GM21576 (cell line): ENCODE data around the gene SLC4A4.

Experiments used
- ATAC-seq: cut with Tn5 transposase; IDR thresholded peaks from one replicate; pipeline ENCODE4 v1.9.1; 2021; ENCODE audit warnings: mild to moderate bottlenecking, moderate library complexity; ENCODE audit not compliant: unreplicated experiment

Gene SLC4A4

DNA sequence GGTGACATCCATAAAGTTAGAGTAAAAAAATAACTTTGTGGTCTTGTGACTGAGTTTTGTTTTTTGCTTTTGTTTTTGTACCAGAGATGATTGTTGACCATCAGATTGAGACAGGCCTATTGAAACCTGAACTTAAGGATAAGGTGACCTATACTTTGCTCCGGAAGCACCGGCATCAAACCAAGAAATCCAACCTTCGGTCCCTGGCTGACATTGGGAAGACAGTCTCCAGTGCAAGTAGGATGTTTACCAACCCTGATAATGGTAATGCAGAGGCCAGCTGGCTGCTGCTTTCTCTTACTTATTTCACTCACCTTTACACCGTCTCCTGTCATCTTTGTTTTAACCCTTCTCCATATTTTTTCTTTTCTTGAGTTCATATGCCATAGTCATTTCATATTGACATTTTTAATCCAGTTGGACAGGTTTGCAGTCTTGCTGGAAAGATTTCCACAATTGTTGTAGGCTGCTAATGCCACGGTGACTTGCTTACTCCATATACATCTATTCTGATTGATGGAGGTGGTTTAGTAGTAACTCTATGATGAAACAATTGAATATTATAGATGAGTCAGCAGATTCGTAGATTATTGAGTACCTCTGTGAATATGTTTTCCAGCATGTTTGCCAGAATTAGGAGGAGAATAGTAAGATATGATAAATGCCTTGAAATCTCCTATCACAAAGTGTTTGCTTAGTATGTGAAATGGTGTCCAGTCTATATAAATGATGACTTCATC is 18.3 kb downstream of the SLC4A4 start:
- no peak for ATAC-seq

DNA sequence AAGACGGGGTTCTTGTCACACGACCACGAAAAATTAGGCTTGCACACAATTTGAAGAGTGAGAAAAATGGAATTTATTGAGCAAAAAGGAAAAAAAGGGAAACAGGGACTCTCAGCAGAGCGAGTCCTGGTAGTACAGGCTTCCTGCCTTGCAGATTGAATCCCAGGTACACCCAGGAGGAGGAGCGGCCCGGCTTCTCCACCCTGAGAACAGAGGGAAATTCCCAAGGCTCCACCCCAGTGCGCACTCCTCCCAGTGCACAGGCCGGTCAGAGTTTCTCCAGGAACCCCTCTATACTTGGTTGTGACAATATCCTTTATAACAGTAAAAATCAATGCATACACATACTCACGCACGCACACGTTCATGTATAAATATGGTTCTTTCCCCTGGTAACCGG is 22.0 kb downstream of the SLC4A4 start:
- no peak for ATAC-seq

DNA sequence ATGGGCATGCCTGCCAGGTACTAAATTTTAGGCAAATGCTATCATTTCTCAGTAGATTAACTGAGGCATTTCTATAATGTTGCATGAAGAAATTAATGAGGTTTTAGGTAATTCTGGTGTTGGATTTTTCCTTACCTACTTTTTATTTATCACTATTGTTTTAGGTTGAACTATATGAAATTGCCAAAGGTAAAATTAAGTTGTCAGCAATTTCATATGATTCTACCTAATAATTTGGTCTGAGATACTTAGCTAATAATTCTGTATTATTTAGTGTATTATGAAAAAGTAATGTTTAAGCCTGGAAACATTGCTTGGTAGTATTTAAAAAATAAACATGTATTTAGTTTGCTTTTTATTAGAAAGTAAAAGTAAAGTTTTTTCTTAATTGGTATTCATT is 22.7 kb downstream of the SLC4A4 start:
- ATAC-seq, result no peak

DNA sequence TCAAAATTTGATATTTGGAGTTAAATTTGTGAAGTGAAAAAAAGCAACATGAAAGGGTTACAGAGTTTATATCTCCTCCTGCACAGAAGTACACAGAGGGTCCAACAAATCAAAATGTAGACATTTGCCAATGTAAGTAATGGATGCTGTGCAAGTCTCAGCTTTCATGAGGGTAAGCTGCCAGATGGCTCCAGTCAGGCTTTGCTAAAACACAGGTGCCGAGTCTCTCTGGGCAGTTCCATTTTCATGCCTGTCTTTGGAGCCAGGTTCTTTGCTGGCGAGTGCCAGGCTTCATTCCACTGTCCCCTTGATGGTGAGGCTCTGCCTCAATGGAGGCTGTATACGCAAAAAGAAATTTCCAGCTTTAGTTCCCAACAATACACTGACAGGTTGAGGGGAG is 27.9 kb downstream of the SLC4A4 start:
- no peak for ATAC-seq

DNA sequence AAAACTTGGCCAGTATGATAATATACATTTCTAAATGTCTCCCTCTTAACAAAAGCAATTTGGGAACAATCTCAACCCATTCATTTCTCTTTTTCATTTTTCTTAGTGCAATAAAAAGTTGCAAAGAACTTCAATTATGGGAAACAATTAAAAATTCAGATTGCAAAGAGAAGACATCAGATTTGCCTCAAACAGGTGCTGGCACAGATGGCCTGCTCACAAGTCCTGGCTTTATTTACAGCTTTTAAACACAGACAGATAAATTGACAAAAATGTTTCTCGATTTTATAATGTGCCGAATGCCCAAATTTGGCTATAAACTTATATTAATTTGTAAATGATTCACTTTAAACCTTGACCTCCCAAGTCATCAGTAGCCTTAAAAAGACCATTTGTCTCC is 28.7 kb downstream of the SLC4A4 start:
- ATAC-seq, result no peak

DNA sequence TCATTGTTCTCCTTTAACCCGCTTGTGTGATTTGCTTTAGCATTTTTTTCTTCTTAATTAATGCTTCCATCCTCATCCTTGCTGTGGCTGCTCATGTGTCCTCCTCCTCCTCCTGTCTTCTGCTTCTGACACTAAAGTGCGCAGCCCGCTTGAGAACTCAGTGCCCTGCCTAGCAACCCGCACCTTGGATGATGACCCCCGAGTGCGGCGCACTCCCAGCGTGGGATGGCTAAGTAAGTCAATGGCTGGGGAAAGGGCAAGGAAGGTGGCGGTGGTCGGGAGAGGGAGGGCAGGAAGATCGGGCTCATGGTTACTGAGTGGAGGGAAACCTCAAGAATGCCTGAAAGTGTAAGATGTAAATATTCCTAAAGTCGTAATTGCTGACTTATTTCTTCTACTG is 30.1 kb downstream of the SLC4A4 start:
- ATAC-seq, result no peak

GRCh38 chr4:71369536-71369935 is 30.7 kb downstream of the SLC4A4 start:
- no peak for ATAC-seq

DNA sequence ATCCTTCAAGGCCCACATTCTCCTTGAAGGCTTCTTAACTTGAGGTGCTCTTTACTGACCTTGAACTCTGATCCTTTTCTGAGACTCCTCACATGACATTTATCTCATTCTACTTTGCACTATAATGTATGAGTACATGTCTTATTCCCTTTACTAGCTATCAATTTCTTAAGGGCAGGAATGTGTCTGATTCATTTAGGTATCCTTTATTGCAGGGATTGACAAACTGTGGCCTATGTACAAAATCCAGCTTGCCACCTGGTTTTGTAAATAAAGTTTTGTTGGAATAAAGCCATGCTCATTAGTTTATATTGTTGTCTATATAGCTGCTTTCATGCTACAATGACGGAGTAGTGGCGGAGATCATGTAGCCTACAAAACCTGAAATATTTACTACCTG is 36.7 kb downstream of the SLC4A4 start:
- no peak for ATAC-seq

DNA sequence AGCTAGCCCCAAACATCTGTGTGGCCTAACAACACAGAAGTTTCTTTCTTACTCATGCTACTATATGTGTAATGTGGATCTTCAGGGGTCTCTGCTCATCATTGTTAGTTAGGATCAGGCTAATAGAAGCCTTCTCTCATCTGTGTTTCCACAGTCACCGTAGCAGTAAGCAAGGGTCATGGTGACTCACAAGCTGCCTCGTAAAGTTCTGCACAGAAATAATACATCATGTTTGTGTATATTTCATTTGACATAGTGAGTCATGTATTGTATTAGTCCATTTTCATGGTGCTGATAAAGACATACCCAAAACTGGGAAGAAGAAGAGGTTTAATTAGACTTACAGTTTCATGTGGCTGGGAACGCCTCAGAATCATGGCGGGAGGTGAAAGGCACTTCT is 38.7 kb downstream of the SLC4A4 start:
- ATAC-seq, result no peak

DNA sequence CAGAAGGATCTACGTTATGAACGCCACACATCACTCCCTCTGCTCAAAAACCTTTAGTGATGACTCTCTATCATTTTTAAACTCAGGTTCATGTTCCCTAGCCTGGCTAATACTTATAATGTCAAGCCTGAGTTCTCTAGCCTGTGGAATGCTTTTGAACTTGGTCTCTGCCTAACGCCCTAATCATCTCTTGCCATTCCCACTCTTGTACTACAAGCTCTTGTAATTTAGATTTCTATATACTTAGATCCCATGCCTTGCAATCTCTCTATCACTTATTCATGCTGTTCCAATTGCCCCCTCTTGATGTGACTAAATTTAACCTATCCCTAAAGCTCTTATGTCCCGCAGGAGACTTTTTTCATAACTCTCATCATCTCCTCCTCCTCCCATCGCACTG is 40.3 kb downstream of the SLC4A4 start:
- no peak for ATAC-seq

DNA sequence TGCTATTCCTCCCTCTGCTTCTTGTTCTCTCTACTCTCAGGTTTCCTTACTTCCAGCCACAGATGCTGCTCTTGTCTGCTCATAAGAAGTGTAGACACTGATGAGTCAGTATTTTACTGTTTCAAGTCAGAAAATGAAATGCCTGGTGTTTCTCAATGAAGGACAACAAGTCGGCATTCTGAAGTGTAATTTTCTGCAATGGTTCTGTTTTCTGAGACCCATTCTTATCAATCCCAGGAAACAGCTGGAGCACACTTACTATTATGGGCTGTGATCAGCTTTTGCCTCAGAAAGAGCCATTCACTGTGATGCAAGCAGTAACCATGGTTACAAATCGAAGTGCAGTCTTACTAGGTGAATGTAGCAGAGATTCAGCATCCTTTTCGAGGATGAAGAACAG is 42.0 kb downstream of the SLC4A4 start:
- ATAC-seq, result no peak

GRCh38 chr4:71382125-71382899 is 43.5 kb downstream of the SLC4A4 start:
- no peak for ATAC-seq

DNA sequence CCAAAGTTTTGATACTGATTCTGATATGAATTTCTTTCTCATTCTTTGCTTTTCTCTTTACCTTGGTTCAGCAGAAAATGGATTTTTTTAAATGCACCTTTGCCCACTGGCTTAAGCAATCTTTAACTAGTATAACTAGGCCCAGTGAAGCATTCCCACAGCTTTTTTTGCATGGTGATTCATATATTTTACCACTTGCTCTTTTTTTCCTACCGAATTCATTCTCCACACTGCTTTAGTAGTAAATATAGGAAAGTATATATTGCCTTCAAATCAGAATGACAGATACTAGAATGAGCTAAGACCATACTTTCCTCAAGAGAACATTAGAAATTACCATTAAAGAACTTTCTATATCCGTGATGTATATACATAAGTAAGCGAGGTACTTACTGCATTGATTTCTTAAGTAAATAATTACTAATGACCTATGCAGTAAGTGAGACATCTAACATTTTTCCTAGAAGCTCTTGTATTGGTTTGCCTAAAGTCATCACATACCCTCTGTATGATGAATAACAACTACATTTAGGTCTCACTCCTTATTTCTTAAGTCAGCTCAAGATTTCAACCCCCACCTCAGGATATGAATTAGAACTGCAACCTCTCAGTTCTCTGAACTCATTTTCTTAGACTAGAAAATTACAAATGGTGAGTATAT is 44.2 kb downstream of the SLC4A4 start:
- ATAC-seq, result no peak

DNA sequence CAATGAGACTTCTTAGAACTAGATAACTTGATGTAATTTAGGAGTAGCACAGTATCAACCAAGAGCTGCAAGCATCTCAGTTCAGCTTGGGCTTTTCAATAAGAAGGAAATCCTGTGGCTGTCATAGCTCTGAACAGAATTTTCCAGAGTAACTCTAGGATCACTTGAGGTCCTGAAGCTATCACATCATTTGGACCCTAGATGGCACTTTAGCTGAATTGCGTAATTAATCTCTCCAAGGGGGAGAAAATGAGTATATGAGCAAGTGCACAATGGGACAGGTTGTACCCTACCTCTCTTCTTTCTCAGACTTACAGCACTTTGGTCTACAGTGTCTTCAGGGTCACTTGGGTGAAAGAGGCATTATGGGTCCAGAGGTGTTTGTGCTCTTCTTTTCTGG is 45.2 kb downstream of the SLC4A4 start:
- ATAC-seq, result no peak

DNA sequence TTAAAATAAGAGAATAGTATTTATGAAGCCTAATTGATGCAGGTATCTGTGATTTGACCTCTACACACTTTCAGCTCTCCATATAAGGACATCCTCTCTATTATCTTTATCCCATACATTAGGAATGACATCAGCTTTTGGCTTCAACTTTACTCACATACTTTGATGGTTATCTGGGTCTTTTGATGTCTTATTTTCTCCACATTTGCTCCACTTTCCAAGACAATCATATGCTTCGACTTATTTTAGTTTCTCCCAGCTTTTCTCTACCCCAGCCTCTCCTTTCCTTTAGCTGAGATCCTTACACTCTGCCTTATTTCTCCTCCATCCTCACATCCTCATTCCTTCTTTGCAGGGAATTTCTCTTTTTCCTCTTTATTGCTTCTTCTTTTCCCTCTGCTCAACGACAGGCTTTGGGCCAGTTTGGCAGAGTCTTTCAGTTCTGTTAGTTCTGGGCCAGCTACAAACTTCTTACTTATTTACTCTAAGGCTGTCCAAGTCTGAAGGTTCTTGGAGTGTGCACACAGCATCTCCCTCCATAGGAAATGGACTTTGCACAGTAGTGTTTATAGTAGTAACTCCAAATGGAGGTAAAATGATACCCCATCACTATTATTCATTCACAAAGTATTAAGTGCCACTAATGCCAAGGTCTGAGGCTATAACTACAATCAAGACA is 50.5 kb downstream of the SLC4A4 start:
- ATAC-seq, result no peak

DNA sequence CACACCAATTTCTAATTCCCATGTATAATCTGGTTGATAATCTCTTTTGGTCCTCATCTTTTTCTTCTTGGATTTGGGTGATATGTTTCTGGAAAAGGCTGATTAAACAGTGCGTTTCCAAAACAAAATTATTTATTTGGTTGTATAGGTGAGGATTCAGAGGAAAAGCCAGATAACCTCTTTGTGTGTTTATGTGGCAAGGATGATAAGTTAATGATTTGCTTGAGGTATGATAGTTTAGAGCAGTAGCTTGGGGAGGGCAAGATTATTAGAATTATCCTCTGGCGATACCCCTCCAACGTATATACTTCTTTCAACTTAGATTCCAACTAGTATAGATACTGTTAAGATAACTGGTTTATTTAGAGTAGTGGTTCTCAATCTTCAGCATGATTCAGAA is 53.3 kb downstream of the SLC4A4 start:
- ATAC-seq, result no peak

GRCh38 chr4:71396382-71396781 is 57.6 kb downstream of the SLC4A4 start:
- no peak for ATAC-seq

GRCh38 chr4:71400810-71401209 is 62.0 kb downstream of the SLC4A4 start:
- ATAC-seq, result no peak

GRCh38 chr4:71402616-71403015 is 63.8 kb downstream of the SLC4A4 start:
- ATAC-seq, result no peak

- ATAC-seq, result no peak
Observed at GRCh38 chr4:71404049-71404448, 65.2 kb downstream of the SLC4A4 start.

- ATAC-seq, result no peak
Observed at GRCh38 chr4:71405791-71406190, 67.0 kb downstream of the SLC4A4 start.
